Calu3 (cell line): Measurements from ENCODE around the gene MLLT1. TPM values are rescaled to one million over a fixed set of nuclear protein-coding genes. Genes with fewer than 3 reads are reported as not detected.

Experiments
- BruUV-seq: library from RNA; stranded (reverse); fragments of 400-500 nt; replicated peaks from 2 replicates; lab custom pipeline; 2021; lab: Mats Ljungman, UMichigan
- CTCF ChIA-PET: fragments of 300-600 bp; sonication (Branson Sonifier 250); formaldehyde crosslinking; loops from one replicate; lab custom pipeline; 2022; ENCODE audit warnings: antibody characterized with exemption; lab: Charles Lee
- DNase-seq: peaks from one replicate; pipeline ENCODE4 v3.0.0; 2022
- H3K27ac Mint-ChIP-seq: one replicate; pipeline ENCODE4 v1.8.0; 2022; ENCODE audit warnings: mixed read lengths; ENCODE audit not compliant: unreplicated experiment
- H3K27me3 Mint-ChIP-seq: one replicate; pipeline ENCODE4 v1.8.0; 2022; ENCODE audit warnings: mixed read lengths; ENCODE audit not compliant: unreplicated experiment
- H3K36me3 Mint-ChIP-seq: one replicate; pipeline ENCODE4 v1.8.0; 2022; ENCODE audit warnings: mild to moderate bottlenecking, moderate library complexity, mixed read lengths; ENCODE audit not compliant: insufficient read depth, unreplicated experiment
- H3K4me1 Mint-ChIP-seq: one replicate; pipeline ENCODE4 v1.8.0; 2022; ENCODE audit warnings: mild to moderate bottlenecking, low read depth, mixed read lengths; ENCODE audit not compliant: unreplicated experiment
- H3K4me3 Mint-ChIP-seq: one replicate; pipeline ENCODE4 v1.8.0; 2022; ENCODE audit warnings: mild to moderate bottlenecking, low read depth, moderate library complexity, mixed read lengths; ENCODE audit not compliant: unreplicated experiment
- H3K9me3 Mint-ChIP-seq: one replicate; pipeline ENCODE4 v1.8.0; 2022; ENCODE audit warnings: low read depth, mixed read lengths; ENCODE audit not compliant: unreplicated experiment
- CTCF ChIP-seq: fragments of 200-600 bp; IDR thresholded peaks from one replicate; pipeline ENCODE4 v1.8.0; 2022; ENCODE audit warnings: antibody characterized with exemption; ENCODE audit not compliant: unreplicated experiment
- intact Hi-C: fragments of 100-400 bp; cut with micrococcal nuclease; formaldehyde crosslinking; loops from one replicate; pipeline ENCODE4 v1.10.0; 2022; ENCODE audit not compliant: unreplicated experiment
- total RNA-seq: library from RNA; stranded (reverse); gene quantifications from 2 replicates; pipeline ENCODE4 v1.2.3, GENCODE V29; 2022

Gene MLLT1
- total RNA-seq, 1 experiment from 2014 or later: 49.8 TPM

GRCh38 chr19:6198896-6199239 lies 80.9 kb downstream of the MLLT1 start:
- CTCF ChIA-PET: no interaction called here
- H3K9me3 Mint-ChIP-seq: peaks cover 6% of the 10 kb centered on the region
- H3K27me3 Mint-ChIP-seq: no peaks in the 10 kb centered on the region
- TSS peak; percentile 49 for BruUV-seq
- no peak for TF ChIP-seq CTCF
- peaks cover 8% of the 10 kb centered on the region for H3K4me1 Mint-ChIP-seq
- H3K4me3 Mint-ChIP-seq: peak overlapping the region; percentile 85
- peak overlapping the region; percentile 66 for H3K27ac Mint-ChIP-seq
- intact Hi-C loops: no loop called here
- H3K36me3 Mint-ChIP-seq: peaks cover 22% of the 10 kb centered on the region
- DNase-seq: no peak

DNA sequence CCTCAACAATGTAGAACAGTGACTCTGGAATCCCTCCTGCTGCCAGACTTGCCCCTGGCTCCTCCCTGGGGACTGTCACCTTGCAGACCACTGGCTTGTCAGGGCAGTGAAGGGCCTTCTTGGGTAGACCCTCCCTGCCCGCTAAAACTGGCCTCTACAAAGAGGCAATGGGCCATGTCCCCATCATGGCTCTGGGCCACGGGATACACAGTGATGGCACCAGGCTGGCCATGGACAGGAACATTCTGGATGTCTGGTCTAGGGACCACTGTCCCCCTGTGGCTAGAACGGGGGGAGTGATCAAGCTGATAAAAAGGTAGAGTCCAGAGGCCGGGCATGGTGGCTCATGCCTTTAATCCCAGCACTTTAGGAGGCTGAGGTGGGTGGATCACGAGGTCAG lies 83.4 kb downstream of the MLLT1 start:
- no peak overlapping the region for H3K4me3 Mint-ChIP-seq
- H3K4me1 Mint-ChIP-seq: peaks cover 8% of the 10 kb centered on the region
- peak overlapping the region; percentile 56 for H3K27ac Mint-ChIP-seq
- H3K9me3 Mint-ChIP-seq: peaks cover 8% of the 10 kb centered on the region
- CTCF ChIA-PET: no interaction called here
- BruUV-seq: no TSS peak
- DNase-seq: no peak
- no peaks in the 10 kb centered on the region for H3K27me3 Mint-ChIP-seq
- no peak for TF ChIP-seq CTCF
- intact Hi-C loops: no loop called here
- peaks cover 22% of the 10 kb centered on the region for H3K36me3 Mint-ChIP-seq

DNA sequence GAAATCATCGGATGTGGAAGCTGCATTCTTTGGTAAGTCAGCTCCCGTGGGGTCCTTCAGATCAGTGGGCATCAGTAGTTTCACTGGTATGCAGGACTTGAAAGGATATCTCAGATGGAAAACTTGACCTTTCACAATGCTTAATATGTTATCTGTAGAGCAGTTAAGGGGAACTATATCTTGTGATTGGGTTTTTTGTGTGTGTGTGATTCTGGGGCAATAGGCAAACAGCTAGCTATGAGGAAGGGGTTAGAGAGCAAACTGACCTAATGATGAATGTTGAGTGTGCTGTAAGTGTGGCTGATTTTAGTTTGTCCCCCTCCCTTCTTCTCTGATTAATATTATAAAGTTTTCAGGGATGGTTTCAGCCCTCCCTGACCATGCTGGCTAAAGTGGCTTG lies 91.0 kb downstream of the MLLT1 start:
- Mint-ChIP-seq H3K27me3 (peaks cover 5% of the 10 kb centered on the region), H3K27ac (no peak overlapping the region), H3K9me3 (peaks cover 5% of the 10 kb centered on the region), H3K4me3 (no peak overlapping the region), H3K4me1 (no peaks in the 10 kb centered on the region), H3K36me3 (no peaks in the 10 kb centered on the region)
- CTCF ChIA-PET: no interaction called here
- DNase-seq: no peak
- TF ChIP-seq CTCF: no peak
- no TSS peak for BruUV-seq
- intact Hi-C loops: no loop called here

GRCh38 chr19:6187374-6187773 lies 92.4 kb downstream of the MLLT1 start:
- TF ChIP-seq CTCF: no peak
- Mint-ChIP-seq H3K27ac (no peak overlapping the region), H3K27me3 (peaks cover 19% of the 10 kb centered on the region), H3K9me3 (peaks cover 5% of the 10 kb centered on the region), H3K4me1 (no peaks in the 10 kb centered on the region), H3K36me3 (no peaks in the 10 kb centered on the region), H3K4me3 (no peak overlapping the region)
- intact Hi-C loops: no loop called here
- no TSS peak for BruUV-seq
- CTCF ChIA-PET: no interaction called here
- no peak for DNase-seq
